SK-N-MC (cell line): Measurements from ENCODE around the gene ISYNA1.

ENCODE experiments used
- EZH2 ChIP-seq: fragments of 200-600 bp; sonication (generic); IDR thresholded peaks from one replicate; pipeline ENCODE4 v1.6.1; 2017; ENCODE audit warnings: antibody characterized with exemption
- POLR2AphosphoS5 ChIP-seq: IDR thresholded peaks from 2 replicates; pipeline ENCODE4 v1.6.1; 2012; ENCODE audit warnings: mild to moderate bottlenecking, low read depth, low read length, borderline replicate concordance

- TF ChIP-seq POLR2AphosphoS5 (no peak), EZH2 (no peak)
Measured at GRCh38 chr19:18466354-18466753, 28.4 kb upstream of the ISYNA1 start.
